Measurements from ENCODE around the gene FBXW5.

FBXW5 gene

GRCh38 chr9:136949239-136949816 is 4.8 kb upstream of the FBXW5 start:
- FAIRE-seq, result no peak

GRCh38 chr9:136947955-136948510 is 3.5 kb upstream of the FBXW5 start:
- no peak for FAIRE-seq

GRCh38 chr9:136947028-136947891 is 2.7 kb upstream of the FBXW5 start:
- FAIRE-seq, result no peak

- no peak for FAIRE-seq
These were observed 1.9 kb upstream of the FBXW5 start for GRCh38 chr9:136946228-136947027.

- no peak for FAIRE-seq
These were observed 1.0 kb upstream of the FBXW5 start for GRCh38 chr9:136945333-136946227.

GRCh38 chr9:136944212-136944518 is 373 bp downstream of the FBXW5 start:
- FAIRE-seq, result no peak

- FAIRE-seq, result no peak
These were observed 987 bp downstream of the FBXW5 start for GRCh38 chr9:136943291-136944211.

GRCh38 chr9:136942881-136943230 is 1.7 kb downstream of the FBXW5 start:
- no peak for FAIRE-seq

- FAIRE-seq, result no peak
These were observed 2.2 kb downstream of the FBXW5 start for GRCh38 chr9:136942112-136942880.

- FAIRE-seq, result no peak
These were observed 3.1 kb downstream of the FBXW5 start for GRCh38 chr9:136941231-136942111.

GRCh38 chr9:136940526-136941230 is 3.9 kb downstream of the FBXW5 start:
- FAIRE-seq, result no peak

GRCh38 chr9:136939996-136940525 is 4.5 kb downstream of the FBXW5 start:
- no peak for FAIRE-seq

- FAIRE-seq, result no peak
These were observed 5.0 kb downstream of the FBXW5 start for GRCh38 chr9:136939431-136939995.

GRCh38 chr9:136937186-136938001 is 7.1 kb downstream of the FBXW5 start:
- FAIRE-seq, result no peak

- FAIRE-seq, result no peak
These were observed 7.8 kb downstream of the FBXW5 start for GRCh38 chr9:136936645-136937170.

GRCh38 chr9:136935651-136936050 is 8.9 kb downstream of the FBXW5 start:
- FAIRE-seq, result no peak

- FAIRE-seq, result no peak
These were observed 10.3 kb downstream of the FBXW5 start for GRCh38 chr9:136934277-136934676.
